ENCODE data around the gene ATXN7L1. TPM values are rescaled to one million over a fixed set of nuclear protein-coding genes. Genes with fewer than 3 reads are reported as not detected.

The ATXN7L1 gene
- total and polyA plus RNA-seq, 2 of the 4 experiments (the other 2 are of a cell fraction): 3.5 to 4.3 TPM

DNA sequence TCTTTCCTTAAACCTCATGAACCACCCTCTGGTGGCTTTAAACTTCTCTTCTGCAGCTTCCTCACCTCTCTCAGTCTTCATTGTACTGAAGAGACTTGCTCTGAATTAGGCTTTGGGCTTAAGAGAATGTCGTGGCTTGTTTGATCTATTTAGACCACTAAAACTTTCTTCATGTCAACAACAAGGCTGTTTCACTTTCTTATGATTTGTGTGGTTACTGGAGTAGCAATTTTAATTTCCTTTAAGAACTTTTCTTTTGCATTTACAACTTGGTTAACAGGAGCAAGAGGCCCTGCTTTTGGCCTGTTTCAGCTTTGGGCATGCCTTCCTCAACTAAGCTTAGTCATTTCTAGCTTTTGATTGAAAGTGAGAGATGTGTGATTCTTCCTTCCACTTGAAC lies 48.5 kb upstream of the ATXN7L1 start:
- Histone ChIP-seq H3K79me1 (ENCODE audit: low read depth in 1 of 2, low read length in 2 of 2) (no peaks in the 10 kb centered on the region), H4K8ac (ENCODE audit: low read depth in 2 of 2, low read length in 2 of 2) (no peak overlapping the region), H2BK20ac (ENCODE audit: low read depth, low read length) (no peak overlapping the region), H3K4me3 (ENCODE audit: insufficient read depth, low read depth, low read length) (no peak overlapping the region), H3K27ac (ENCODE audit: insufficient read depth, low read length) (no peak overlapping the region), H3K36me3 (ENCODE audit: control insufficient read depth, insufficient read depth, low read length) (peaks cover 2% of the 10 kb centered on the region; the same call in 1 of the 2 replicates), H3K18ac (ENCODE audit: low read depth, low read length) (no peak overlapping the region), H3K14ac (replicated peaks; ENCODE audit: low read depth, low read length) (no peak overlapping the region), H2BK120ac (ENCODE audit: low read depth, low read length) (no peak overlapping the region), H3K27me3 (ENCODE audit: control insufficient read depth, insufficient read depth, low read length) (no peaks in the 10 kb centered on the region), H3K9ac (ENCODE audit: low read depth, low read length) (no peak overlapping the region), H4K5ac (ENCODE audit: low read depth, low read length) (no peak overlapping the region), H2AK9ac (replicated peaks; ENCODE audit: low read depth, low read length, poor library complexity) (no peak overlapping the region), H3K56ac (ENCODE audit: extremely low read depth, insufficient read depth, low read length) (no peak overlapping the region), H2BK15ac (ENCODE audit: low read depth, low read length) (no peak overlapping the region), H3K4me1 (ENCODE audit: control insufficient read depth, insufficient read depth, low read length) (peaks cover 3% of the 10 kb centered on the region; the same call in 1 of the 2 replicates), H2AFZ (replicated peaks; ENCODE audit: low read length, poor library complexity) (no peak overlapping the region), H2BK5ac (ENCODE audit: low read depth, low read length, poor library complexity, severe bottlenecking) (no peak overlapping the region), H2AK5ac (ENCODE audit: low read depth, low read length) (no peak overlapping the region), H4K91ac (ENCODE audit: insufficient read depth, low read depth, low read length) (no peak overlapping the region), H3K9me3 (ENCODE audit: control insufficient read depth, insufficient read depth, low read length) (peaks cover 5% of the 10 kb centered on the region), H4K20me1 (ENCODE audit: insufficient read depth, low read length) (no peaks in the 10 kb centered on the region), H3K4ac (ENCODE audit: low read depth, low read length) (no peak overlapping the region), H3K23ac (ENCODE audit: low read depth, low read length) (no peak overlapping the region), H3K9me1 (ENCODE audit: insufficient read depth, low read length) (peaks cover 2% of the 10 kb centered on the region; the same call in 1 of the 2 replicates), H3K4me2 (ENCODE audit: low read depth, low read length) (no peak overlapping the region)
- CTCF ChIA-PET: no interaction called here
- in situ Hi-C loops (cut with MboI; ENCODE audit: low sequenced_read_pairs) (no loop called here), dilution Hi-C loops (cut with HindIII; ENCODE audit: low sequenced_read_pairs, unreplicated experiment) (no loop called here), intact Hi-C loops (cut with micrococcal nuclease) (no loop called here)
- TF ChIP-seq CEBPB (IDR thresholded peaks at IDR 0.05; ENCODE audit: low read depth, low read length): no peak
- no peak for TF ChIP-seq MAZ (IDR thresholded peaks at IDR 0.05; ENCODE audit: borderline replicate concordance, low read depth, low read length)
- BruUV-seq (replicated peaks): no TSS peak
- DNase-seq (no peak), ATAC-seq (ENCODE audit: low read depth) (no peak)
- no CpG with 5 or more reads among the region's 1 CpG for whole genome bisulfite sequencing, 2 experiments (ENCODE audit: extremely low coverage in 2 of 2, insufficient read length in 1 of 2)
- POLR2A ChIA-PET (ENCODE audit: unreplicated experiment): no interaction called here

All from IMR-90 (cell line).